GM12892 (cell line): Measurements from ENCODE around the gene MICAL3.

Source experiments
- DNase-seq: peaks from one replicate; pipeline ENCODE4 v3.0.0; 2011; ENCODE audit not compliant: insufficient read length
- FAIRE-seq: peaks from 2 replicates; lab custom pipeline; 2011; peaks lifted over from hg19 to GRCh38; lab: Jason Lieb, UNC
- POLR2A ChIP-seq: IDR thresholded peaks from 2 replicates; pipeline ENCODE4 v1.6.1; 2011; ENCODE audit warnings: low read depth, low read length, control low read depth
- POLR2AphosphoS5 ChIP-seq: IDR thresholded peaks from 2 replicates; pipeline ENCODE4 v1.6.1; 2011; ENCODE audit warnings: low read depth, low read length, control low read depth
- TAF1 ChIP-seq: IDR thresholded peaks from 2 replicates; pipeline ENCODE4 v1.6.1; 2011; ENCODE audit warnings: low read depth, mild to moderate bottlenecking, control low read depth, low read length, borderline replicate concordance

The MICAL3 gene

GRCh38 chr22:17927062-17927461 lies 97.3 kb downstream of the MICAL3 start:
- FAIRE-seq (no peak), DNase-seq (no peak)
- TF ChIP-seq POLR2AphosphoS5 (no peak), TAF1 (no peak), POLR2A (no peak)

- no peak for TF ChIP-seq POLR2AphosphoS5
- TF ChIP-seq POLR2A: no peak
- FAIRE-seq (no peak), DNase-seq (no peak)
Observed at GRCh38 chr22:17926516-17926915, 97.8 kb downstream of the MICAL3 start.

- FAIRE-seq (no peak), DNase-seq (no peak)
- TF ChIP-seq POLR2A (no peak), TAF1 (no peak), POLR2AphosphoS5 (no peak)
Observed at GRCh38 chr22:17925431-17925841, 98.9 kb downstream of the MICAL3 start.

- DNase-seq (no peak), FAIRE-seq (no peak)
- TF ChIP-seq POLR2A (no peak), POLR2AphosphoS5 (no peak), TAF1 (no peak)
Observed at GRCh38 chr22:17924735-17925364, 99.5 kb downstream of the MICAL3 start.

- no peak for DNase-seq
- no peak for FAIRE-seq
- TF ChIP-seq POLR2AphosphoS5 (no peak), TAF1 (no peak), POLR2A (no peak)
Observed at GRCh38 chr22:17924076-17924475, 100.3 kb downstream of the MICAL3 start.

GRCh38 chr22:17922925-17923903 lies 101.1 kb downstream of the MICAL3 start:
- TF ChIP-seq POLR2AphosphoS5: no peak
- TF ChIP-seq POLR2A: no peak
- TF ChIP-seq TAF1: no peak
- FAIRE-seq (no peak), DNase-seq (no peak)

- TF ChIP-seq TAF1 (no peak), POLR2AphosphoS5 (no peak), POLR2A (no peak)
- DNase-seq: no peak
- no peak for FAIRE-seq
Observed at GRCh38 chr22:17921871-17922821, 102.2 kb downstream of the MICAL3 start.

GRCh38 chr22:17920992-17921650 lies 103.2 kb downstream of the MICAL3 start:
- DNase-seq: no peak
- FAIRE-seq: no peak
- TF ChIP-seq TAF1 (no peak), POLR2A (no peak), POLR2AphosphoS5 (no peak)

GRCh38 chr22:17920145-17920605 lies 104.2 kb downstream of the MICAL3 start:
- TF ChIP-seq TAF1 (no peak), POLR2A (no peak), POLR2AphosphoS5 (no peak)
- no peak for FAIRE-seq
- no peak for DNase-seq

GRCh38 chr22:17919276-17920144 lies 104.9 kb downstream of the MICAL3 start:
- no peak for FAIRE-seq
- TF ChIP-seq TAF1 (no peak), POLR2A (no peak), POLR2AphosphoS5 (no peak)
- no peak for DNase-seq

- no peak for DNase-seq
- TF ChIP-seq POLR2A (no peak), TAF1 (no peak), POLR2AphosphoS5 (no peak)
Observed at GRCh38 chr22:17918840-17919239, 105.5 kb downstream of the MICAL3 start.

More at GRCh38 chr22:17918840-17919239, 105.5 kb downstream of the MICAL3 start:
- no peak for FAIRE-seq
